ENCODE results near the gene PRRT1. TPM values are rescaled to one million over a fixed set of nuclear protein-coding genes. Genes with fewer than 3 reads are reported as not detected.
"Not testable (repeated sequence)": the region's sequence is repeated elsewhere in the genome, so short reads cannot be mapped to it uniquely, and the experiment has no call there.

Gene PRRT1
- total RNA-seq, 4 donors from 2014 or later: 1.2 to 4.8 (median 3.1) TPM

GRCh38 chr6:32147401-32148132 is 4.2 kb downstream of the PRRT1 start:
- 86 to 89% methylated on average over 3 to 4 of the region's 4 CpGs for WGBS, 2 donors (ENCODE audit: low coverage in 1 of 2)
- peaks cover 0 to 18% of the 10 kb centered on the region in 2 donors for H3K36me3 ChIP-seq
- H3K4me1 ChIP-seq: peaks cover 4 to 31% (median 13%) of the 10 kb centered on the region in 3 donors
- TF ChIP-seq, protein P1, sequence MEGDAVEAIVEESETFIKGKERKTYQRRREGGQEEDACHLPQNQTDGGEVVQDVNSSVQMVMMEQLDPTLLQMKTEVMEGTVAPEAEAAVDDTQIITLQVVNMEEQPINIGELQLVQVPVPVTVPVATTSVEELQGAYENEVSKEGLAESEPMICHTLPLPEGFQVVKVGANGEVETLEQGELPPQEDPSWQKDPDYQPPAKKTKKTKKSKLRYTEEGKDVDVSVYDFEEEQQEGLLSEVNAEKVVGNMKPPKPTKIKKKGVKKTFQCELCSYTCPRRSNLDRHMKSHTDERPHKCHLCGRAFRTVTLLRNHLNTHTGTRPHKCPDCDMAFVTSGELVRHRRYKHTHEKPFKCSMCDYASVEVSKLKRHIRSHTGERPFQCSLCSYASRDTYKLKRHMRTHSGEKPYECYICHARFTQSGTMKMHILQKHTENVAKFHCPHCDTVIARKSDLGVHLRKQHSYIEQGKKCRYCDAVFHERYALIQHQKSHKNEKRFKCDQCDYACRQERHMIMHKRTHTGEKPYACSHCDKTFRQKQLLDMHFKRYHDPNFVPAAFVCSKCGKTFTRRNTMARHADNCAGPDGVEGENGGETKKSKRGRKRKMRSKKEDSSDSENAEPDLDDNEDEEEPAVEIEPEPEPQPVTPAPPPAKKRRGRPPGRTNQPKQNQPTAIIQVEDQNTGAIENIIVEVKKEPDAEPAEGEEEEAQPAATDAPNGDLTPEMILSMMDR (IDR thresholded peaks at IDR 0.05): no peak
- TF ChIP-seq EP300 (IDR thresholded peaks at IDR 0.05): no peak
- TF ChIP-seq POLR2AphosphoS5 (IDR thresholded peaks at IDR 0.05): no peak
- no peak for TF ChIP-seq POLR2A (IDR thresholded peaks at IDR 0.05)
- no peak overlapping the region for H3K27ac ChIP-seq
- H3K9me3 ChIP-seq: no peaks in the 10 kb centered on the region
- ATAC-seq: no peak
- no peak overlapping the region for H3K4me3 ChIP-seq
- H3K27me3 ChIP-seq: no peaks in the 10 kb centered on the region

GRCh38 chr6:32146687-32147086 is 5.1 kb downstream of the PRRT1 start:
- H3K9me3 ChIP-seq: no peaks in the 10 kb centered on the region
- peaks cover 0 to 18% of the 10 kb centered on the region in 2 donors for H3K36me3 ChIP-seq
- TF ChIP-seq EP300 (IDR thresholded peaks at IDR 0.05) (no peak), POLR2A (IDR thresholded peaks at IDR 0.05) (no peak), POLR2AphosphoS5 (IDR thresholded peaks at IDR 0.05) (no peak)
- TF ChIP-seq, protein P1 (IDR thresholded peaks at IDR 0.05): no peak
- ATAC-seq: no peak
- H3K4me3 ChIP-seq: no peak overlapping the region
- no peaks in the 10 kb centered on the region for H3K27me3 ChIP-seq
- peaks cover 0 to 24% (median 7%) of the 10 kb centered on the region in 3 donors for H3K4me1 ChIP-seq
- H3K27ac ChIP-seq: no peak overlapping the region
- 29 to 36% methylated on average over 4 of the region's 4 CpGs for WGBS, 2 donors (ENCODE audit: low coverage in 1 of 2)

GRCh38 chr6:32146287-32146686 is 5.5 kb downstream of the PRRT1 start:
- TF ChIP-seq POLR2A (IDR thresholded peaks at IDR 0.05): no peak
- TF ChIP-seq POLR2AphosphoS5 (IDR thresholded peaks at IDR 0.05): no peak
- TF ChIP-seq EP300 (IDR thresholded peaks at IDR 0.05): no peak
- TF ChIP-seq, protein P1 (IDR thresholded peaks at IDR 0.05): no peak
- WGBS, 2 donors (ENCODE audit: low coverage in 1 of 2): 80 to 88% methylated on average over 1 of the region's 1 CpG
- Histone ChIP-seq H3K27me3 (no peaks in the 10 kb centered on the region), H3K27ac (no peak overlapping the region), H3K4me1 (peaks cover 0 to 20% (median 7%) of the 10 kb centered on the region in 3 donors), H3K4me3 (no peak overlapping the region), H3K36me3 (peaks cover 0 to 18% of the 10 kb centered on the region in 2 donors), H3K9me3 (no peaks in the 10 kb centered on the region)
- ATAC-seq: no peak

- not testable (repeated sequence) for H3K4me1 ChIP-seq, ATAC-seq, H3K27me3 ChIP-seq, H3K27ac ChIP-seq, H3K9me3 ChIP-seq, H3K4me3 ChIP-seq
- WGBS, 2 donors (ENCODE audit: low coverage in 1 of 2): 77 to 91% methylated on average over 6 to 7 of the region's 7 CpGs
- peaks cover 0 to 13% of the 10 kb centered on the region in 2 donors for H3K36me3 ChIP-seq
Observed at GRCh38 chr6:32144238-32144637, 7.5 kb downstream of the PRRT1 start.

DNA sequence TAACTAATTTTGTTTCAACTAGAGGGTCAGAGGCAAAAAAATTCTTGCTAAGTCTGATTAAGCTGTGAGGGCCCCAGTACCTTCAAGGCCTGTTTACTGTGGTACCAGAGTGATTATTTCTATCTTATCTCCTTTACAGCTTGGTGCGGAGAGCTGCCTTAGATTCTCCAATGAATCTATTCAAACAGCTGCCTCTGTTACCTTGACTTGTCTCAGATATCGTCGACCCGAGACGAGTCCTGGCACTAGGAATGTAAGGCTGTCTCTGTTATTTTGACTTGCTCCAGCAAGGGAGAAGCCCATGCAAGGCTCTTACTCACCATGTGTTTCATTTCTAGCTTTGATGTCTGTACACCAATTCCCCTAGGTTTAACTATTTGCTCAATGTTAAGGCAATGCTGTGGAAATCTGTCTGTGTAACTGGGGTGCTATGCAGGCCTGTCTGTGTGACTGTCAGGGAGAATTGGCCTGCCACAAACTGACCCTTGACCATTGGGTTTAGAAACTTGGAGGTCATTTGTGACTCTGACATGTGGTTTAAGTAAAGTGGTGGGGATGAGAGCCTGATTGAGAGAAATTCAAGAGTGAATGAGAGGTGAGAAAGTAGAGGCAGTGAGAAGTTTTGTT is 11.2 kb downstream of the PRRT1 start:
- no peaks in the 10 kb centered on the region for H3K36me3 ChIP-seq
- WGBS, 2 donors (ENCODE audit: low coverage in 1 of 2): 56 to 100% methylated on average over 1 to 5 of the region's 5 CpGs
- no peaks in the 10 kb centered on the region for H3K27me3 ChIP-seq
- TF ChIP-seq POLR2A (IDR thresholded peaks at IDR 0.05): no peak
- no peak for TF ChIP-seq POLR2AphosphoS5 (IDR thresholded peaks at IDR 0.05)
- TF ChIP-seq, protein P1 (IDR thresholded peaks at IDR 0.05): no peak
- no peak for TF ChIP-seq EP300 (IDR thresholded peaks at IDR 0.05)
- H3K4me1 ChIP-seq: no peaks in the 10 kb centered on the region
- no peak overlapping the region for H3K4me3 ChIP-seq
- ATAC-seq: no peak
- no peaks in the 10 kb centered on the region for H3K9me3 ChIP-seq
- no peak overlapping the region for H3K27ac ChIP-seq
